OCI-LY1 (cell line): Measurements from ENCODE around the gene SPACA7.

ENCODE experiments used
- EZH2 ChIP-seq: fragments of 200-600 bp; sonication (generic), shearing (Covaris generic); IDR thresholded peaks from 2 replicates; pipeline ENCODE4 v1.8.0; 2017; ENCODE audit warnings: borderline replicate concordance, mixed run types, mild to moderate bottlenecking, antibody characterized with exemption, low read length, moderate library complexity, mixed read lengths
- TF ChIP-seq, protein P1 (sequence below): fragments of 200-600 bp; sonication (generic), shearing (Covaris generic); IDR thresholded peaks from 2 replicates; pipeline ENCODE4 v1.5.1; 2017; ENCODE audit warnings: mild to moderate bottlenecking, antibody characterized with exemption, low read length, moderate library complexity, mixed read lengths

DNA sequence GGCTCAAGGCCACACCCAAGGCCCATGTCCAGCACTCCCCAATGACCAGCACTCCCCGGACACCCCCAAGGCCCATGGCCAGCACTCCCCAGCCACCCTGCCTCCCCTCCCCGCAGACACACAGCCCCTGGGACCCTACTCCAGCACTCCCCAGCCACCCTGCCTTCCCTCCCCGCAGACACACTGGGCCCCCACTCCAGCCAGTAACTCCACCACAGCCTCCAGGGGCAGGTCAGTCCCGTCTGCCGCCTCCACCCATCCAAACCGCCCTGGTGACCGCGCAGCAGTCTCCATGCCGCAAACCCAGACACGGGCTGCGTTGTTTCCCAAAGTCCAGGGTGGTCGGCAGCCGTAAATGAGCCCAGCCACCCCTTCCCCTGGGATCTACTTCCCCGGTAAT, 70.7 kb downstream of the SPACA7 start:
- TF ChIP-seq, protein P1, sequence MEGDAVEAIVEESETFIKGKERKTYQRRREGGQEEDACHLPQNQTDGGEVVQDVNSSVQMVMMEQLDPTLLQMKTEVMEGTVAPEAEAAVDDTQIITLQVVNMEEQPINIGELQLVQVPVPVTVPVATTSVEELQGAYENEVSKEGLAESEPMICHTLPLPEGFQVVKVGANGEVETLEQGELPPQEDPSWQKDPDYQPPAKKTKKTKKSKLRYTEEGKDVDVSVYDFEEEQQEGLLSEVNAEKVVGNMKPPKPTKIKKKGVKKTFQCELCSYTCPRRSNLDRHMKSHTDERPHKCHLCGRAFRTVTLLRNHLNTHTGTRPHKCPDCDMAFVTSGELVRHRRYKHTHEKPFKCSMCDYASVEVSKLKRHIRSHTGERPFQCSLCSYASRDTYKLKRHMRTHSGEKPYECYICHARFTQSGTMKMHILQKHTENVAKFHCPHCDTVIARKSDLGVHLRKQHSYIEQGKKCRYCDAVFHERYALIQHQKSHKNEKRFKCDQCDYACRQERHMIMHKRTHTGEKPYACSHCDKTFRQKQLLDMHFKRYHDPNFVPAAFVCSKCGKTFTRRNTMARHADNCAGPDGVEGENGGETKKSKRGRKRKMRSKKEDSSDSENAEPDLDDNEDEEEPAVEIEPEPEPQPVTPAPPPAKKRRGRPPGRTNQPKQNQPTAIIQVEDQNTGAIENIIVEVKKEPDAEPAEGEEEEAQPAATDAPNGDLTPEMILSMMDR = no peak
- no peak for TF ChIP-seq EZH2
